HEK293 (cell line): Measurements from ENCODE around the gene CLEC16A.

Source experiments
- BCL11A ChIP-seq: fragments of 450-650 bp; formaldehyde crosslinking; IDR thresholded peaks from 2 replicates; pipeline ENCODE4 v1.5.1; 2016; ENCODE audit warnings: low read depth, missing biosample characterization, missing genetic modification characterization
- OSR2 ChIP-seq: fragments of 450-650 bp; formaldehyde crosslinking; IDR thresholded peaks from 2 replicates; pipeline ENCODE4 v1.5.1; 2016; ENCODE audit warnings: missing biosample characterization, missing genetic modification characterization
- ZNF16 ChIP-seq: fragments of 450-650 bp; formaldehyde crosslinking; IDR thresholded peaks from 2 replicates; pipeline ENCODE4 v1.5.1; 2016; ENCODE audit warnings: low read depth, missing biosample characterization, missing genetic modification characterization
- ZNF274 ChIP-seq, 2 experiments: fragments of 200-500 bp in 1 of 2; fragments of 450-650 bp in 1 of 2; sonication (Bioruptor generic) in 1 of 2; formaldehyde crosslinking in 1 of 2; IDR thresholded peaks; 2 replicates each; pipeline versions ENCODE4 v1.5.1 to v1.6.1; 2014 to 2016; ENCODE audit warnings: borderline replicate concordance in 1 of 2, inconsistent platforms in 1 of 2, low read length in 1 of 2, missing biosample characterization in 1 of 2, missing genetic modification characterization in 1 of 2
- TF ChIP-seq, protein P1 (sequence below): fragments of 450-650 bp; formaldehyde crosslinking; IDR thresholded peaks from 2 replicates; pipeline ENCODE4 v1.5.1; 2017; ENCODE audit warnings: missing biosample characterization, missing genetic modification characterization
- TF ChIP-seq, protein P2 (sequence below): fragments of 450-650 bp; formaldehyde crosslinking; IDR thresholded peaks from 2 replicates; pipeline ENCODE4 v1.5.1; 2016; ENCODE audit warnings: missing biosample characterization, missing genetic modification characterization, low read depth
- TF ChIP-seq, protein P3 (sequence below): fragments of 450-650 bp; formaldehyde crosslinking; IDR thresholded peaks from 2 replicates; pipeline ENCODE4 v1.5.1; 2016; ENCODE audit warnings: missing biosample characterization, missing genetic modification characterization

DNA sequence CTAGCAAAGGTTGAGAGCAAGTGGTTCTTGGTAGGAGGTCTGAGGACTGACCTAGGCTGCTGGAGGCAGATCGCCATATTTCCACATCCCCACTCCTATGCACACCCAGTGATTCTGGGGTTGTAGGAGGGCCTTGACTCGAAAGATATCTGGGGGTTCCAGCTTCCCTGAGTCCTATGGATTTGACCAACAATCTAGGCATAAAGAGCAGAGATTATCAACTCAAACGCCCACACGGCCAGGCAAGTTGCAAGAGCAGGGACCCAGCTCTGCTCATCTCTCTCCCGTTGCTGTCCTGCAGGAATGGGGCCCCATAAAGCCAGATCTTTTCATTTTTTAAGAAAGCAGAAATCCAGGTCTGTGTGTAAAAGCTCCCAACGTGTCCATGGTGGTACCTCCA is 217.1 kb downstream of the CLEC16A start:
- TF ChIP-seq ZNF16 (no peak), BCL11A (tag by site-specific recombination) (no peak), OSR2 (tag by site-specific recombination) (no peak), ZNF274 (IDR thresholded peaks at IDR 0.05; ENCODE audit: low read length) (no peak), ZNF274 (tag by site-specific recombination; IDR thresholded peaks at IDR 0.05; ENCODE audit: borderline replicate concordance) (no peak)
- TF ChIP-seq, protein P1, sequence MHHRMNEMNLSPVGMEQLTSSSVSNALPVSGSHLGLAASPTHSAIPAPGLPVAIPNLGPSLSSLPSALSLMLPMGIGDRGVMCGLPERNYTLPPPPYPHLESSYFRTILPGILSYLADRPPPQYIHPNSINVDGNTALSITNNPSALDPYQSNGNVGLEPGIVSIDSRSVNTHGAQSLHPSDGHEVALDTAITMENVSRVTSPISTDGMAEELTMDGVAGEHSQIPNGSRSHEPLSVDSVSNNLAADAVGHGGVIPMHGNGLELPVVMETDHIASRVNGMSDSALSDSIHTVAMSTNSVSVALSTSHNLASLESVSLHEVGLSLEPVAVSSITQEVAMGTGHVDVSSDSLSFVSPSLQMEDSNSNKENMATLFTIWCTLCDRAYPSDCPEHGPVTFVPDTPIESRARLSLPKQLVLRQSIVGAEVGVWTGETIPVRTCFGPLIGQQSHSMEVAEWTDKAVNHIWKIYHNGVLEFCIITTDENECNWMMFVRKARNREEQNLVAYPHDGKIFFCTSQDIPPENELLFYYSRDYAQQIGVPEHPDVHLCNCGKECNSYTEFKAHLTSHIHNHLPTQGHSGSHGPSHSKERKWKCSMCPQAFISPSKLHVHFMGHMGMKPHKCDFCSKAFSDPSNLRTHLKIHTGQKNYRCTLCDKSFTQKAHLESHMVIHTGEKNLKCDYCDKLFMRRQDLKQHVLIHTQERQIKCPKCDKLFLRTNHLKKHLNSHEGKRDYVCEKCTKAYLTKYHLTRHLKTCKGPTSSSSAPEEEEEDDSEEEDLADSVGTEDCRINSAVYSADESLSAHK (tag by site-specific recombination) = no peak
- TF ChIP-seq, protein P2, sequence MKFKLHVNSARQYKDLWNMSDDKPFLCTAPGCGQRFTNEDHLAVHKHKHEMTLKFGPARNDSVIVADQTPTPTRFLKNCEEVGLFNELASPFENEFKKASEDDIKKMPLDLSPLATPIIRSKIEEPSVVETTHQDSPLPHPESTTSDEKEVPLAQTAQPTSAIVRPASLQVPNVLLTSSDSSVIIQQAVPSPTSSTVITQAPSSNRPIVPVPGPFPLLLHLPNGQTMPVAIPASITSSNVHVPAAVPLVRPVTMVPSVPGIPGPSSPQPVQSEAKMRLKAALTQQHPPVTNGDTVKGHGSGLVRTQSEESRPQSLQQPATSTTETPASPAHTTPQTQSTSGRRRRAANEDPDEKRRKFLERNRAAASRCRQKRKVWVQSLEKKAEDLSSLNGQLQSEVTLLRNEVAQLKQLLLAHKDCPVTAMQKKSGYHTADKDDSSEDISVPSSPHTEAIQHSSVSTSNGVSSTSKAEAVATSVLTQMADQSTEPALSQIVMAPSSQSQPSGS (tag by site-specific recombination) = no peak
- TF ChIP-seq, protein P3, sequence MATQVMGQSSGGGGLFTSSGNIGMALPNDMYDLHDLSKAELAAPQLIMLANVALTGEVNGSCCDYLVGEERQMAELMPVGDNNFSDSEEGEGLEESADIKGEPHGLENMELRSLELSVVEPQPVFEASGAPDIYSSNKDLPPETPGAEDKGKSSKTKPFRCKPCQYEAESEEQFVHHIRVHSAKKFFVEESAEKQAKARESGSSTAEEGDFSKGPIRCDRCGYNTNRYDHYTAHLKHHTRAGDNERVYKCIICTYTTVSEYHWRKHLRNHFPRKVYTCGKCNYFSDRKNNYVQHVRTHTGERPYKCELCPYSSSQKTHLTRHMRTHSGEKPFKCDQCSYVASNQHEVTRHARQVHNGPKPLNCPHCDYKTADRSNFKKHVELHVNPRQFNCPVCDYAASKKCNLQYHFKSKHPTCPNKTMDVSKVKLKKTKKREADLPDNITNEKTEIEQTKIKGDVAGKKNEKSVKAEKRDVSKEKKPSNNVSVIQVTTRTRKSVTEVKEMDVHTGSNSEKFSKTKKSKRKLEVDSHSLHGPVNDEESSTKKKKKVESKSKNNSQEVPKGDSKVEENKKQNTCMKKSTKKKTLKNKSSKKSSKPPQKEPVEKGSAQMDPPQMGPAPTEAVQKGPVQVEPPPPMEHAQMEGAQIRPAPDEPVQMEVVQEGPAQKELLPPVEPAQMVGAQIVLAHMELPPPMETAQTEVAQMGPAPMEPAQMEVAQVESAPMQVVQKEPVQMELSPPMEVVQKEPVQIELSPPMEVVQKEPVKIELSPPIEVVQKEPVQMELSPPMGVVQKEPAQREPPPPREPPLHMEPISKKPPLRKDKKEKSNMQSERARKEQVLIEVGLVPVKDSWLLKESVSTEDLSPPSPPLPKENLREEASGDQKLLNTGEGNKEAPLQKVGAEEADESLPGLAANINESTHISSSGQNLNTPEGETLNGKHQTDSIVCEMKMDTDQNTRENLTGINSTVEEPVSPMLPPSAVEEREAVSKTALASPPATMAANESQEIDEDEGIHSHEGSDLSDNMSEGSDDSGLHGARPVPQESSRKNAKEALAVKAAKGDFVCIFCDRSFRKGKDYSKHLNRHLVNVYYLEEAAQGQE (tag by site-specific recombination) = no peak
